Trophoblast cell (in vitro differentiated cells and primary cell): Measurements from ENCODE around the gene ZCCHC8.
A peak's percentile ranks its signal among the peaks of the same experiment; 100 is the strongest.
"Not testable (repeated sequence)": the region's sequence is repeated elsewhere in the genome, so short reads cannot be mapped to it uniquely, and the experiment has no call there.

Experiments
- DNase-seq, 2 donors: peaks; one replicate each; pipeline ENCODE4 v3.0.0-alpha.2; 2016
- H2AFZ ChIP-seq: 2 replicates; pipeline ENCODE4 v1.6.1; 2013; ENCODE audit warnings: low read length, moderate library complexity, mild to moderate bottlenecking; ENCODE audit not compliant: insufficient read depth, poor library complexity
- H2AK5ac ChIP-seq: 2 replicates; pipeline ENCODE4 v1.6.1; 2013; ENCODE audit warnings: mild to moderate bottlenecking, low read length
- H2BK120ac ChIP-seq: 2 replicates; pipeline ENCODE4 v1.6.1; 2013; ENCODE audit warnings: low read length, mild to moderate bottlenecking, moderate library complexity; ENCODE audit not compliant: insufficient read depth, poor library complexity
- H2BK12ac ChIP-seq: 2 replicates; pipeline ENCODE4 v1.6.1; 2013; ENCODE audit warnings: mild to moderate bottlenecking, low read length, moderate library complexity
- H2BK5ac ChIP-seq: 2 replicates; pipeline ENCODE4 v1.6.1; 2013; ENCODE audit warnings: low read length, low read depth, moderate library complexity, mild to moderate bottlenecking; ENCODE audit not compliant: poor library complexity
- H3K14ac ChIP-seq: 2 replicates; pipeline ENCODE4 v1.6.1; 2013; ENCODE audit warnings: mild to moderate bottlenecking, low read length
- H3K18ac ChIP-seq: 2 replicates; pipeline ENCODE4 v1.6.1; 2013; ENCODE audit warnings: mild to moderate bottlenecking, low read length
- H3K23ac ChIP-seq: 2 replicates; pipeline ENCODE4 v1.6.1; 2013; ENCODE audit warnings: low read length
- H3K27ac ChIP-seq: 2 replicates; pipeline ENCODE4 v1.5.1; 2013; ENCODE audit warnings: low read depth, mild to moderate bottlenecking, inconsistent platforms, low read length, moderate library complexity
- H3K27me3 ChIP-seq: 2 replicates; pipeline ENCODE4 v1.6.1; 2013; ENCODE audit warnings: inconsistent platforms, mild to moderate bottlenecking, low read length, moderate library complexity; ENCODE audit not compliant: insufficient read depth
- H3K36me3 ChIP-seq, 2 experiments: 1 replicate in 1 of 2; 2 replicates in 1 of 2; pipeline ENCODE4 v1.6.1; 2013; ENCODE audit warnings: low read length in 2 of 2, mild to moderate bottlenecking in 2 of 2, moderate library complexity in 1 of 2; ENCODE audit not compliant: insufficient read depth in 2 of 2, control insufficient read depth in 1 of 2
- H3K4ac ChIP-seq: 2 replicates; pipeline ENCODE4 v1.6.1; 2013; ENCODE audit warnings: low read depth, mild to moderate bottlenecking, low read length, moderate library complexity
- H3K4me1 ChIP-seq, 2 experiments: 1 replicate in 1 of 2; 2 replicates in 1 of 2; pipeline ENCODE4 v1.6.1; 2013; ENCODE audit warnings: low read length in 2 of 2, mild to moderate bottlenecking in 2 of 2, moderate library complexity in 1 of 2; ENCODE audit not compliant: insufficient read depth in 2 of 2, control insufficient read depth in 1 of 2
- H3K4me2 ChIP-seq: 2 replicates; pipeline ENCODE4 v1.6.1; 2013; ENCODE audit warnings: inconsistent platforms, mild to moderate bottlenecking, low read length, moderate library complexity
- H3K4me3 ChIP-seq: 2 replicates; pipeline ENCODE4 v1.5.1; 2013; ENCODE audit warnings: mild to moderate bottlenecking, low read depth, low read length, inconsistent platforms
- H3K79me1 ChIP-seq: one replicate; pipeline ENCODE4 v1.6.1; 2013; ENCODE audit warnings: low read length
- H3K79me2 ChIP-seq: 2 replicates; pipeline ENCODE4 v1.6.1; 2013; ENCODE audit warnings: low read length, mild to moderate bottlenecking; ENCODE audit not compliant: control insufficient read depth, insufficient read depth, poor library complexity
- H3K9ac ChIP-seq: 2 replicates; pipeline ENCODE4 v1.6.1; 2013; ENCODE audit warnings: mild to moderate bottlenecking, low read length
- H3K9me3 ChIP-seq: 2 replicates; pipeline ENCODE4 v1.6.1; 2013; ENCODE audit warnings: low read depth, mild to moderate bottlenecking, control low read depth, inconsistent platforms, low read length; ENCODE audit not compliant: insufficient read depth
- H4K12ac ChIP-seq: 2 replicates; pipeline ENCODE4 v1.6.1; 2013; ENCODE audit warnings: low read depth, mild to moderate bottlenecking, low read length, moderate library complexity
- H4K8ac ChIP-seq: 2 replicates; pipeline ENCODE4 v1.6.1; 2013; ENCODE audit warnings: low read depth, mild to moderate bottlenecking, low read length, moderate library complexity
- H4K91ac ChIP-seq: one replicate; pipeline ENCODE4 v1.6.1; 2013; ENCODE audit warnings: low read depth, mild to moderate bottlenecking, low read length, moderate library complexity
- WGBS: extraction: QIAGEN DNeasy Blood & Tissue Kit; methylation state at CpG from one replicate; pipeline ENCODE4 v1.1.7; 2013; ENCODE audit warnings: missing lambda C conversion rate; ENCODE audit not compliant: insufficient read length, insufficient coverage; ENCODE audit errors: extremely low coverage; 5-methylcytosine and 5-hydroxymethylcytosine counted together

Gene ZCCHC8

DNA sequence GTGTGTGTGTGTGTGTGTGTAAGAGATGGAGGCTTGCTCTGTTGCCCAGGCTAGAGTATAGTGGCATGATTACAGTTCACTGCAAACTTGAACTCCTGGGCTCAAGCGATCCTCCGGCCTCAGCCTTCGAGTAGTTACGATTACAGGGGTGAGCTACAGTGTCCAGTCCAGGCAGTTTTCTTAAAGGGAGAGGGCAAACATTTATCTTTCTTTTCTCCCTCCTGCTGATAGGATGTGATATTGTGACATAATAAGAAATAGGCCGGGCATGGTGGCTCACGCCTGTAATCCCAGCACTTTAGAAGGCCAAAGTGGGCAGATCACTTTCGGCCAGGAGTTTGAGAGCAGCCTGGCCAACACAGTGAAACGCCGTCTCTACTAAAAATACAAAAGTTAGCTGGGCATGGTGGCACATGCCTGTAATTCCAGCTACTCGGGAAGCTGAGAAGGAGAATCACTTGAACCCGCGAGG is 46.4 kb downstream of the ZCCHC8 start:
- Histone ChIP-seq H3K23ac (no peak overlapping the region), H3K4ac (no peak overlapping the region), H4K91ac (no peak overlapping the region), H3K9me3 (no peaks in the 10 kb centered on the region), H3K4me1 (peaks cover 0 to 2% of the 10 kb centered on the region in 2 experiments), H3K79me2 (no peaks in the 10 kb centered on the region), H2AFZ (no peak overlapping the region), H3K18ac (no peak overlapping the region), H4K12ac (no peak overlapping the region), H3K9ac (no peak overlapping the region), H4K8ac (peak overlapping the region; percentile 61), H3K4me3 (no peak overlapping the region), H2BK12ac (no peak overlapping the region), H3K27ac (no peak overlapping the region), H2AK5ac (no peak overlapping the region), H3K27me3 (no peaks in the 10 kb centered on the region), H3K14ac (no peak overlapping the region), H3K79me1 (peaks cover 7% of the 10 kb centered on the region), H3K4me2 (no peak overlapping the region), H2BK5ac (no peak overlapping the region), H3K36me3 (peaks cover 0 to 1% of the 10 kb centered on the region in 2 experiments), H2BK120ac (no peak overlapping the region)
- no peak for DNase-seq
- no CpG with 5 or more reads among the region's 12 CpGs for WGBS

DNA sequence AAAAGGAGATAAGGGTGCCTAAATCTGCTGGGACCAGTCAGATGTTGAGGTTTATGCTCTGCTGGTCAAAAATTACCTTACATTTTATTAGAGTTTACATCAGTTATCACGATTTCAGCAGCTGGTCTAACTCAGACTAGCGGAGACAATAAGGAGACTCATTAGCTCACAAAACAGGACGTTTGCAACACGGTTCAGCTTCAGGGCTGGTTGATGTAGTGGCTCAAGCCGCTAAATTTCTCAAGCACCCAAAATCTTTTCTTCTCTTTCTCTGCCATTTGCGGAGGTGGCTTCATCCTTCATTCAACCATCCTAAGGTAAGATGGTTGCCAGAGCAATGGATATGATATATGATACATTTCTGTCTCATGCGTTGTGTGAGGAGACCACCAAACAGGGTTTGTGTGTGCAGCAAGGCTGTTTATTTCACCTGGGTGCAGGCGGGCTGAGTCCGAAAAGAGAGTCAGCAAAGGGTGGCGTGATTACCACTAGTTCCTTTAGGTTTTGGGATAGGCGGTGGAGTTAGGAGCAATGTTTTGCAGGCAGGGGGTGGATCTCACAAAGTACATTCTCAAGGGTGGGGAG is 47.9 kb downstream of the ZCCHC8 start:
- no peaks in the 10 kb centered on the region for H3K27me3 ChIP-seq
- peaks cover 7% of the 10 kb centered on the region for H3K79me1 ChIP-seq
- no peak overlapping the region for H3K18ac ChIP-seq
- no peaks in the 10 kb centered on the region for H3K79me2 ChIP-seq
- H3K4me1 ChIP-seq = peaks cover 0 to 2% of the 10 kb centered on the region in 2 experiments
- no peak overlapping the region for H3K9ac ChIP-seq
- no peak overlapping the region for H2BK5ac ChIP-seq
- no peak overlapping the region for H3K23ac ChIP-seq
- H4K12ac ChIP-seq = no peak overlapping the region
- no peak overlapping the region for H3K27ac ChIP-seq
- H2BK120ac ChIP-seq = no peak overlapping the region
- no peak overlapping the region for H3K4me2 ChIP-seq
- no peak overlapping the region for H4K8ac ChIP-seq
- H3K9me3 ChIP-seq = no peaks in the 10 kb centered on the region
- no peak overlapping the region for H3K4ac ChIP-seq
- DNase-seq = no peak
- no CpG with 5 or more reads among the region's 11 CpGs for WGBS
- H3K14ac ChIP-seq = no peak overlapping the region
- no peak overlapping the region for H2AFZ ChIP-seq
- no peak overlapping the region for H2AK5ac ChIP-seq
- no peak overlapping the region for H3K4me3 ChIP-seq
- H3K36me3 ChIP-seq = peaks cover 0 to 1% of the 10 kb centered on the region in 2 experiments
- no peak overlapping the region for H4K91ac ChIP-seq
- no peak overlapping the region for H2BK12ac ChIP-seq

DNA sequence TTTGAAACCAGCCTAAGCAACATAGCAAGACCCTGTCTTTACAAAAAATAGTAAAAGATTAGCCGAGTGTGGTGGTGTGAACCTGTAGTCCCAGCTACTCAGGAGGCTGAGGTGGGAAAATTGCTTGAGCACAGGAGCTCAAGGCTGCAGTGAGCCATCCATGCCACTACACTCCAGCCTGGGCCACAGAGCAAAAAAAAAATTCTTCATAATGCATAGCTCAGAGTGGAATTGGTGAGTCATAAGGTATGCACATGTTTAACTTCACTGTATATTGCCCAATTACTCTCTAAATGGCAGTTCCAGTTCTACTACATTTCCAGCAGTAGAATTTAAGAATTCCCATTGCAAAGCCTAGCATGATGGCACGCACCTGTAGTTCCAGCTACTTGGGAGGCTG is 51.4 kb downstream of the ZCCHC8 start:
- peaks cover 0 to 2% of the 10 kb centered on the region in 2 experiments for H3K4me1 ChIP-seq
- H3K14ac ChIP-seq = no peak overlapping the region
- no peak overlapping the region for H2AFZ ChIP-seq
- no CpG with 5 or more reads among the region's 2 CpGs for WGBS
- H3K36me3 ChIP-seq = peaks cover 0 to 1% of the 10 kb centered on the region in 2 experiments
- DNase-seq = peak; percentile 86 to 99
- peaks cover 7% of the 10 kb centered on the region for H3K79me1 ChIP-seq
- no peaks in the 10 kb centered on the region for H3K27me3 ChIP-seq
- H3K79me2 ChIP-seq = no peaks in the 10 kb centered on the region
- no peaks in the 10 kb centered on the region for H3K9me3 ChIP-seq
- no peak overlapping the region for H3K18ac ChIP-seq
- H2BK12ac ChIP-seq = peak overlapping the region; percentile 49
- H3K4ac ChIP-seq = no peak overlapping the region
- peak overlapping the region; percentile 47 for H3K27ac ChIP-seq
- no peak overlapping the region for H3K23ac ChIP-seq
- H4K12ac ChIP-seq = no peak overlapping the region
- H4K91ac ChIP-seq = peak overlapping the region; percentile 24
- H3K9ac ChIP-seq = no peak overlapping the region
- peak overlapping the region; percentile 66 for H2BK120ac ChIP-seq
- H3K4me2 ChIP-seq = no peak overlapping the region
- H3K4me3 ChIP-seq = no peak overlapping the region
- no peak overlapping the region for H2AK5ac ChIP-seq
- H4K8ac ChIP-seq = no peak overlapping the region
- peak overlapping the region; percentile 40 for H2BK5ac ChIP-seq

DNA sequence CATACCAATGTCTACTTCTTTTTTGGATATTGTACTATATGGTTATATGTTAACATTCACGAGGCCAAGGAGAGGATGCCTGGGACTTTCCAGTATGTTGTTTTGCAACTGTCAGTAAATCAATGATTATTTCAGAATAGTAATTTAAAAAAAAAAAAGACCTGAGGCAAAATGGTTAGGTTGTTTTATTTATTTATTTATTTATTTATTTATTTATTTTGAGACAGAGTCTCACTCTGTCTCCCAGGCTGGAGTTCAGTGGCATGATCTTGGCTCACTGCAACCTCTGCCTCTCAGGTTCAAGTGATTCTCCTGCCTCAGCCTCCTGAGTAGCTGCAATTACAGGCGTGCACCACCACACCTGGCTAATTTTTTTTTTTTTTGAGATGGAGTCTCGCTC is 52.9 kb downstream of the ZCCHC8 start:
- not testable (repeated sequence) for H2AFZ ChIP-seq, H3K27me3 ChIP-seq, H3K4me2 ChIP-seq, H3K36me3 ChIP-seq, H4K12ac ChIP-seq, H3K79me1 ChIP-seq, H4K91ac ChIP-seq, H3K14ac ChIP-seq, H3K9me3 ChIP-seq, H3K4me3 ChIP-seq, H3K27ac ChIP-seq, H2AK5ac ChIP-seq, H3K4ac ChIP-seq, H3K4me1 ChIP-seq, H3K18ac ChIP-seq, H3K79me2 ChIP-seq, H2BK12ac ChIP-seq, H3K23ac ChIP-seq, H4K8ac ChIP-seq, H2BK120ac ChIP-seq, H3K9ac ChIP-seq, H2BK5ac ChIP-seq, DNase-seq
- WGBS = no CpG with 5 or more reads among the region's 3 CpGs
